Thyroid gland (tissue), 4 donors: ENCODE measurements around the gene GRM4. TPM values are rescaled to one million over a fixed set of nuclear protein-coding genes. Genes with fewer than 3 reads are reported as not detected.

Experiments
- DNase-seq, 2 donors: peaks; one replicate each; pipeline ENCODE4 v3.0.0-alpha.2; 2019
- H3K27ac ChIP-seq, 3 donors: fragments of 200-600 bp; sonication (generic); 1 replicate in 2 of 3; 2 replicates in 1 of 3; pipeline ENCODE4 v1.5.1; 2016 to 2019; ENCODE audit warnings: mild to moderate bottlenecking in 1 of 3, moderate library complexity in 1 of 3
- H3K27me3 ChIP-seq: fragments of 200-600 bp; sonication (generic); one replicate; pipeline ENCODE4 v1.5.1; 2019
- H3K36me3 ChIP-seq, 2 donors: fragments of 200-600 bp; sonication (generic); one replicate each; pipeline ENCODE4 v1.5.1; 2016 to 2019
- H3K4me1 ChIP-seq, 2 donors: fragments of 200-600 bp; sonication (generic); one replicate each; pipeline ENCODE4 v1.5.1; 2017 to 2019
- H3K4me3 ChIP-seq, 3 donors: fragments of 200-600 bp; sonication (generic); replicated peaks in 1 of 3; 1 replicate in 2 of 3; 2 replicates in 1 of 3; pipeline ENCODE4 v1.5.1; 2016; ENCODE audit warnings: mild to moderate bottlenecking in 1 of 3
- H3K9me3 ChIP-seq: fragments of 200-600 bp; sonication (generic); one replicate; pipeline ENCODE4 v1.5.1; 2017
- CTCF ChIP-seq, 6 experiments: fragments of 200-600 bp in 3 of 6; fragments of 450-650 bp in 3 of 6; sonication (generic) in 3 of 6; IDR thresholded peaks; one replicate each; pipeline ENCODE4 v1.5.1; 2016 to 2019; ENCODE audit warnings: antibody characterized with exemption in 6 of 6, mild to moderate bottlenecking in 2 of 6, inconsistent platforms in 1 of 6, moderate library complexity in 1 of 6
- POLR2A ChIP-seq, 2 donors: fragments of 450-650 bp; IDR thresholded peaks; one replicate each; pipeline ENCODE4 v1.6.1; 2017; ENCODE audit warnings: antibody characterized with exemption in 2 of 2, mild to moderate bottlenecking in 2 of 2, moderate library complexity in 1 of 2
- WGBS, 2 donors: methylation state at CpG; one replicate each; pipeline ENCODE4 v1.1.5; 2017; 5-methylcytosine and 5-hydroxymethylcytosine counted together
- intact Hi-C: fragments of 100-400 bp; cut with DNase I; formaldehyde crosslinking; loops from one replicate; pipeline ENCODE4 v1.15.1; 2023
- total RNA-seq, 4 donors: library from RNA; depleted of rRNA; stranded (reverse); fragments of >200 nt; gene quantifications; one replicate each; pipeline ENCODE4 v1.2.3, GENCODE V29; 2016

Gene GRM4
- total RNA-seq, 4 donors from 2014 or later = under 0.01 TPM; not detected in 3

DNA sequence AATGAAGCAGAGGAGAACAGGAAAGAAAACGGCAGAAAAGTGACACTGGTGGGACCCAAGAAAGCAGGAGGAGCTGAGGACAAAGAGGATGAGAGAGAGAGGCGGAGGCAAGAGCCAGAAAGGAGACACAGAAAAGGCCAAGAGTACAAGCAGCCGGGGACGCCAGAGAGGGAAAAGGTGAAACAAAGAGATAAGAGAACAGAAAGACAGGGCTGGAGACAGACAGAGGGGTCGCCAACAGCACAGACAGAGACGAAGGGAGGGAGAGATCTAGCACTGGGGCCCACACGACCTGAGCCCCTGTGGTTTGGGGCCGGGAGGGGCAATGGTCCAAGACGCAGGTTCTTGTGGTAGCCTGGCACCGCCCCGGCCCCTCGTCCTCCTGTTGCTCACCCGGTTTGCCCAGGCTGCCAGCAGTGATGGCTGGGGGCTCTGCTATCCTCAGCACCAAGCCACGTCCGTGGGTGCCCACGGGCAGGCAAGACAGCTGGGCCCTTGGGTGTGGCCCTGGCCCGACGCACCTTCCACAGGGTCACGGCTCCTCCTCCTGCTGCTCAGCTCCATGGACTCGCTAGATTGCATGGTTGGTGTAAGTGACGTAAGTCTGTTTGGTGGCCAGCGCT, 123.5 kb downstream of the GRM4 start:
- no peaks in the 10 kb centered on the region for H3K9me3 ChIP-seq
- H3K4me3 ChIP-seq = no peak overlapping the region
- no peak for TF ChIP-seq POLR2A (IDR thresholded peaks at IDR 0.05)
- TF ChIP-seq CTCF (IDR thresholded peaks at IDR 0.05) = no peak
- no peaks in the 10 kb centered on the region for H3K4me1 ChIP-seq
- H3K27ac ChIP-seq = no peak overlapping the region
- H3K27me3 ChIP-seq = no peaks in the 10 kb centered on the region
- 63 to 84% methylated on average over 9 to 22 of the region's 22 CpGs for WGBS, 2 donors
- intact Hi-C loops = no loop called here
- H3K36me3 ChIP-seq = no peaks in the 10 kb centered on the region
- DNase-seq = no peak

DNA sequence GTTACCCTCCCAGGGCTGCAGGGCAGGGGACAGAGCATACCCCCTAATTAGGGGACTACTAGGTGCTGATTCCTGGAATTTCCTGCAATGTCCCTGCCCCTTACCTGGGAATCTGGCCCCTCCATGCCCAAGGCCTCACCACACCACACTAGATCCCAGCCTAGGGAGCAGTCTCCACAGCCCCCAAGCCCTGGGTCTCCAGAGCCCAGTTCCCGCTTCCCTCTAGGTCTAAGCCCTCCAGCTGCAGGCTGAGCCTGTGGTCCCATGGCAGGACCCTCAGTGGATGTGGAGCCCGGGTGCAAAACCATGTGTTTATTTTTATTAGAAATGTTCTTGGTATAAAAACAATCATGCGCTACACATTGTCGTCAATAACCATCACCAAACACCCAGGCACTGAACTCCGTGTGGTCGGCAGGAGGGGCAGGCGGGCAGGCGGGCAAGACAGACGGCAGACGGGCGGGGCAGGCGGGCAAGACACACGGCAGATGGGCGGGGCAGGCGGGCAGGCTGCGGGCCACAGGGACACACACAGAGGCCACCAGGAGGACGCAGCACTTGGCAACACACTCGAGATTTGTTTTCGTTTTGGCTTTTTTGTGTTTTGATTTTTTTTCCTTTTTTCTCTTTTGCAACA, 124.2 kb downstream of the GRM4 start:
- Histone ChIP-seq H3K4me1 (no peaks in the 10 kb centered on the region), H3K9me3 (no peaks in the 10 kb centered on the region), H3K4me3 (no peak overlapping the region), H3K36me3 (no peaks in the 10 kb centered on the region), H3K27ac (no peak overlapping the region), H3K27me3 (no peaks in the 10 kb centered on the region)
- TF ChIP-seq CTCF (IDR thresholded peaks at IDR 0.05) (no peak), POLR2A (IDR thresholded peaks at IDR 0.05) (no peak)
- DNase-seq = no peak
- 68 to 71% methylated on average over 19 of the region's 19 CpGs for WGBS, 2 donors
- intact Hi-C loops = no loop called here

- no peaks in the 10 kb centered on the region for H3K27me3 ChIP-seq
- H3K27ac ChIP-seq = no peak overlapping the region
- no peak for DNase-seq
- no peaks in the 10 kb centered on the region for H3K9me3 ChIP-seq
- intact Hi-C loops = no loop called here
- H3K4me1 ChIP-seq = no peaks in the 10 kb centered on the region
- 54 to 70% methylated on average over 11 to 16 of the region's 17 CpGs for WGBS, 2 donors
- TF ChIP-seq POLR2A (IDR thresholded peaks at IDR 0.05) (no peak), CTCF (IDR thresholded peaks at IDR 0.05) (no peak)
- H3K36me3 ChIP-seq = no peaks in the 10 kb centered on the region
- H3K4me3 ChIP-seq = no peak overlapping the region
These were observed 124.9 kb downstream of the GRM4 start for GRCh38 chr6:34020807-34021553.

DNA sequence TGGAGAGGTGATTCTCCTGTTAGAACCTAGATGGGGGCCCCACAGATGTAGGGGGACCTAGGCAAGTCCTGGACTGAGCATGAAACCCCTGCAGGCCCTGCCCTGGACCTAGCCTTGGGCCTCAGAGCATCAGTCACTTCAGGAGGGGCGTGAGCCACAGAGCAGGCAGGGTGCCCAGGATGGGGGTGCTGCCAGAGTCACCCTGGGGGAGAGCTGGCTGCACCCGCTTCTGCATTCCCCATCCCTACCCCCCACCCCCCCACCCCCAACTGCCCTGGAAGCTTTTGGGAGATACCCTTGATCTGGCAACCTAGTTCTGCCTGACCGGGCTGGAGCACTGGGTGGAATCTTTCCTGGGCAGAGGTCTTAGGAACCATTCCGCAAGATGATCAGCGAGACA, 125.6 kb downstream of the GRM4 start:
- Histone ChIP-seq H3K27ac (no peak overlapping the region), H3K36me3 (no peaks in the 10 kb centered on the region), H3K27me3 (no peaks in the 10 kb centered on the region), H3K4me1 (no peaks in the 10 kb centered on the region), H3K9me3 (no peaks in the 10 kb centered on the region), H3K4me3 (no peak overlapping the region)
- DNase-seq = no peak
- TF ChIP-seq CTCF (IDR thresholded peaks at IDR 0.05) (no peak), POLR2A (IDR thresholded peaks at IDR 0.05) (no peak)
- intact Hi-C loops = no loop called here
- 92 to 100% methylated on average over 2 of the region's 5 CpGs for whole genome bisulfite sequencing, 2 donors
